Stimulated activated memory B cell treated with anti-CD40 and anti-IgM and Interleukin-4, amounts not matched to agents 10 μg/mL and 1 μg/mL and 100 μg/mL, for 72 hours (primary cell): ENCODE measurements around the gene CHODL.

Experiments used
- ATAC-seq: fragments of 150-1000 bp; cut with Tn5 transposase; 2 replicates; pipeline ENCODE4 v1.10.0; 2021
- H3K27ac Mint-ChIP-seq: one replicate; pipeline ENCODE4 v1.8.0; 2022; ENCODE audit warnings: mild to moderate bottlenecking, mixed read lengths
- H3K27me3 Mint-ChIP-seq: one replicate; pipeline ENCODE4 v1.8.0; 2022; ENCODE audit warnings: mixed read lengths
- H3K36me3 Mint-ChIP-seq: one replicate; pipeline ENCODE4 v1.8.0; 2022; ENCODE audit warnings: mixed read lengths
- H3K4me1 Mint-ChIP-seq: one replicate; pipeline ENCODE4 v1.8.0; 2022; ENCODE audit warnings: mixed read lengths
- H3K4me3 Mint-ChIP-seq: one replicate; pipeline ENCODE4 v1.8.0; 2022; ENCODE audit warnings: mild to moderate bottlenecking, moderate library complexity, mixed read lengths
- H3K9me3 Mint-ChIP-seq: one replicate; pipeline ENCODE4 v1.8.0; 2022; ENCODE audit warnings: mixed read lengths

Gene CHODL

DNA sequence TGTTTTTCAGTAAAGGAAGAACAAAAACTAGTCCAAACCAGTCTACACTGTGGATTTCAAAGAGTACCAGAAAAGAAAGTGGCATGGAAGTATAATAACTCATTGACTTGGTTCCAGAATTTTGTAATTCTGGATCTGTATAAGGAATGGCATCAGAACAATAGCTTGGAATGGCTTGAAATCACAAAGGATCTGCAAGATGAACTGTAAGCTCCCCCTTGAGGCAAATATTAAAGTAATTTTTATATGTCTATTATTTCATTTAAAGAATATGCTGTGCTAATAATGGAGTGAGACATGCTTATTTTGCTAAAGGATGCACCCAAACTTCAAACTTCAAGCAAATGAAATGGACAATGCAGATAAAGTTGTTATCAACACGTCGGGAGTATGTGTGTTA is 21.3 kb downstream of the CHODL start:
- Mint-ChIP-seq H3K4me3 (no peak overlapping the region), H3K27me3 (no peaks in the 10 kb centered on the region), H3K9me3 (no peaks in the 10 kb centered on the region), H3K36me3 (no peaks in the 10 kb centered on the region), H3K27ac (no peak overlapping the region), H3K4me1 (no peaks in the 10 kb centered on the region)
- no peak for ATAC-seq

DNA sequence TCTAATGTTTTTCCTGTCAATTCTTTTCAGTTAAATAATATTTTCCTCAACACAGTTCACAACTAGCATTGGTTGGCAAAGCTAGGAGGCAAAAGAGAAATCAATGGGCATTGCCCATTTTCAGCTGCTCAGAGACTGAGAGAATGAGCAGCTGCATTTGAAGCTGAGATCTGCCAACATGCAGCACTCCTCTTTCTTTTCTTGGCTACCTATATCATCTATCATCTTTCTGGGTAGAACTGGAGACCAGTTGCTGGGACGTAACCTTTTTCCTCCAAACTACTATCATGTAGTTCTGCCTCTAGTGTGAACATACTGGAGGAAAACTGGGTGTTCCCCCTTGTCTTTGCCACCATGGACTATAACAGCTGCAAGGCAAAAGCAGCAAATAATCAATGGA is 22.9 kb downstream of the CHODL start:
- Mint-ChIP-seq H3K36me3 (no peaks in the 10 kb centered on the region), H3K4me1 (no peaks in the 10 kb centered on the region), H3K27ac (no peak overlapping the region), H3K4me3 (no peak overlapping the region), H3K27me3 (no peaks in the 10 kb centered on the region), H3K9me3 (no peaks in the 10 kb centered on the region)
- ATAC-seq, result no peak

DNA sequence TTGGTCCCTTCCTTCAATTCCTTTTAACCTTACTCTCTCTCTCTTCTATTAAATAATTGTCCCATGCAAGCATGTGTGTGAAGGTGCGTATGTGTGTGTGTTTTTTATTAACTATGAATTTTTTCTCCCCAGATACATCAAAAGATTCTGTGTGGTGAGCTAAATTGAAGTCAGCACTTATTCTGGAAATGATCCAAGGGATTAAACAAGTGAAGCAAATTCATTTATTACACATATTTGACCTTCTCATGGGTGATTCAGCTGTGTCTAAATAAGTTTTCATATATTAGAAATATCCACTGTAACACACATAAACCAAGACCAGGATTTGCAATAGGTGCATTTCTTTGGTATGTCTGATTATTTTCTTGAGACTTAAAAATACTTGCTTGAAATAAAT is 24.3 kb downstream of the CHODL start:
- Mint-ChIP-seq H3K4me3 (no peak overlapping the region), H3K27me3 (no peaks in the 10 kb centered on the region), H3K27ac (no peak overlapping the region), H3K9me3 (no peaks in the 10 kb centered on the region), H3K4me1 (no peaks in the 10 kb centered on the region), H3K36me3 (no peaks in the 10 kb centered on the region)
- ATAC-seq, result no peak

DNA sequence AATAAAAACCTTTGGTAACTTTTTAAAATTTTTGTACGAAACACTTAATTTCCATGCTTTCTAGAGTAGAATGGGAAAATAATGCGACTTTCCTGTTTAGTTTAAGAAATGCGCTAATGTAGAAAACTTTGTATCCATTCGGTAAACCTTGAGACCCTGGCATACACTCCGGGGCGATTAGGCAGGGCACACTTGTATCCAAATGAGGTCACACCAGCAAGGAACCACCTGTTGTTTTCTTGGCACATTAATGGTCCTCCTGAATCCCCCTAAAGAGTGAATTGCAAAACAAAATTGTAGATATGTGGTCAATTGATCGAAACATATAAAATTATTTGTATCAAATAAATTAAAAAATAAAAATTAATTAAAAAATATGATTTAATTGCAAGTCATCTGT is 25.2 kb downstream of the CHODL start:
- Mint-ChIP-seq H3K4me3 (no peak overlapping the region), H3K4me1 (no peaks in the 10 kb centered on the region), H3K9me3 (no peaks in the 10 kb centered on the region), H3K27ac (no peak overlapping the region), H3K36me3 (no peaks in the 10 kb centered on the region), H3K27me3 (no peaks in the 10 kb centered on the region)
- no peak for ATAC-seq

- Mint-ChIP-seq H3K9me3 (no peaks in the 10 kb centered on the region), H3K27ac (no peak overlapping the region), H3K4me3 (no peak overlapping the region), H3K4me1 (no peaks in the 10 kb centered on the region), H3K27me3 (no peaks in the 10 kb centered on the region), H3K36me3 (no peaks in the 10 kb centered on the region)
- ATAC-seq, result no peak
These were observed 28.8 kb downstream of the CHODL start for GRCh38 chr21:18273400-18273799.

DNA sequence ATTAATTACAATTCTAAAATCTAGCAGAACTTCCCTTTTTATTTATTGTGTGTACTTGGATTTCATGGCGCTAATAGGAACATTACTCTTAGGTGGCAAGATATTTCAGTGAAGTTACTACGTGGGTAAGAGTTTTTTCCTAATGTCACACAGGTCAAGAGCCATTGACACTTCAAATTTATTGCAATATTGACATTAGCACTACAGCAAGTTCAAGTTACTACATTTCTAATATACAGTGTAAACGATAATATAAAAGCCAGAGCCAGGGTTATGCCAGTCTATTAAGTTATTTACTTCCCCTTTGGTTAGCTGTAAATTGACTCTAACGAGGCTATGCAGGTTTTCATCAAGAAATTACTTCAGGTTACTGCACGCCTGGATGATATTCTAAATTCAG is 29.7 kb downstream of the CHODL start:
- no peak for ATAC-seq
- no peak overlapping the region for H3K4me3 Mint-ChIP-seq
- no peaks in the 10 kb centered on the region for H3K27me3 Mint-ChIP-seq
- H3K36me3 Mint-ChIP-seq, result no peaks in the 10 kb centered on the region
- H3K4me1 Mint-ChIP-seq, result no peaks in the 10 kb centered on the region
- no peaks in the 10 kb centered on the region for H3K9me3 Mint-ChIP-seq
- no peak overlapping the region for H3K27ac Mint-ChIP-seq

- Mint-ChIP-seq H3K27ac (no peak overlapping the region), H3K4me1 (no peaks in the 10 kb centered on the region), H3K36me3 (no peaks in the 10 kb centered on the region), H3K4me3 (no peak overlapping the region), H3K9me3 (no peaks in the 10 kb centered on the region), H3K27me3 (no peaks in the 10 kb centered on the region)
- no peak for ATAC-seq
These were observed 31.1 kb downstream of the CHODL start for GRCh38 chr21:18275781-18276180.

DNA sequence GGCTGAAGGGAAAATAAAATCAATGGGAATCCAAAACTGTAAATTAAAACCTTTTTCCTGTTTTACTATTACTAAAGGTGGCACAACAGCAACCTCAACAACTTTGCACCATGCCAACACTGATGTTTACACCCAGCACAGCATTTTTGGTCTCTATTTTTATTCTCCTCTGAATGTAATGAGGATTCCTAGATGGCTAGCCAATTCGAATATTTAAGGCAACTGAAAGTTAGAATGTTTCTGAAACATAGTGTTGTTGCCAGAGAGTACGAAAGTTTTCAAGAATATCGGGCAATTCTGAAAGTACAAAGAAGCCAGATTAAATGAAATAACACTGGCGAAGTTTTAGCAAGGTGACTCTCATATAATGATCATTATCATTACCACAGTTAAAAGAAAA is 40.7 kb downstream of the CHODL start:
- no peak overlapping the region for H3K4me3 Mint-ChIP-seq
- no peak for ATAC-seq
- no peak overlapping the region for H3K27ac Mint-ChIP-seq
- no peaks in the 10 kb centered on the region for H3K9me3 Mint-ChIP-seq
- no peaks in the 10 kb centered on the region for H3K27me3 Mint-ChIP-seq
- H3K4me1 Mint-ChIP-seq, result no peaks in the 10 kb centered on the region
- no peaks in the 10 kb centered on the region for H3K36me3 Mint-ChIP-seq

DNA sequence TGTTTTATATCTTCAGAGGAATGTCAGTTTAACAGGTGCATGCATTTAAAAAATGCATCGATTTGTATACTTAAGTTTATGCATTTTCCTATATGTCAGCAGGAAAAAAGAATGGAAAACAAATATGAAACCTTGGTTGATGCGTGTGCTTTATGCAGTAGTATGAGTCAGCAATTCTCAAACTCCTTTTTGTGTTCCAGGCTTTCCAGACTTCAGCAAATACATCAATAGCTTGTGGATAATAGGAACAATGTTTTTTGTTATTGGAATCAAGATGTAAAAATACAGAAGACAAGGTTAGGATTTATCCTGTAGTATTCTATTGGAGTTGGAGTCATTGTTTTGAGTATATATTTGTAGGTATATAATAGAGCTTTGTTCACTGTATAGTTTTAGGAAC is 45.2 kb downstream of the CHODL start:
- Mint-ChIP-seq H3K4me1 (no peaks in the 10 kb centered on the region), H3K27me3 (no peaks in the 10 kb centered on the region), H3K36me3 (no peaks in the 10 kb centered on the region), H3K4me3 (no peak overlapping the region), H3K9me3 (no peaks in the 10 kb centered on the region), H3K27ac (no peak overlapping the region)
- no peak for ATAC-seq

DNA sequence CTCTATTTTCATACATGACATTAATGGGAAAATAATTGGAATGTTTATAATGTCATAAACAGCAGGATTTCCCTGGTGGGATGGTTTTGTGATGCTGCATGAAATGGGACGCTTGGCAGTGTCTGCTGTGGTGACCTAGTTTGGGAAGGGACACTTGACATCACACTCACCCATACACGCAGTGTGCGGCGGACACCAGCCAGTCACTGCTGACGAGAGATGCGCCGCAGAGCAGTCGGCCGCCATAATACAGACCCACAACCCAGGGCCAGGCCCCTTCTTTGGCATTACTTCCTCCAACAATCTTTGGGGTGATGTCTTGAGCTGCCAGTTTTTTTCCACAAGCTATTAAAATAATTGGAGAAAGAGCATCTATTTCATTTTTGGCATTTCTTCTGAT is 49.5 kb downstream of the CHODL start:
- no peaks in the 10 kb centered on the region for H3K36me3 Mint-ChIP-seq
- H3K9me3 Mint-ChIP-seq, result no peaks in the 10 kb centered on the region
- no peak overlapping the region for H3K4me3 Mint-ChIP-seq
- no peaks in the 10 kb centered on the region for H3K27me3 Mint-ChIP-seq
- H3K4me1 Mint-ChIP-seq, result no peaks in the 10 kb centered on the region
- no peak for ATAC-seq
- no peak overlapping the region for H3K27ac Mint-ChIP-seq

- no peaks in the 10 kb centered on the region for H3K36me3 Mint-ChIP-seq
- no peak overlapping the region for H3K27ac Mint-ChIP-seq
- no peak overlapping the region for H3K4me3 Mint-ChIP-seq
- no peak for ATAC-seq
- H3K9me3 Mint-ChIP-seq, result no peaks in the 10 kb centered on the region
- H3K27me3 Mint-ChIP-seq, result no peaks in the 10 kb centered on the region
- no peaks in the 10 kb centered on the region for H3K4me1 Mint-ChIP-seq
These were observed 53.6 kb downstream of the CHODL start for GRCh38 chr21:18298228-18298627.
